ENCODE measurements around the gene SERINC5. TPM values are rescaled to one million over a fixed set of nuclear protein-coding genes. Genes with fewer than 3 reads are reported as not detected.

Gene SERINC5
- total RNA-seq, 1 experiment from 2014 or later = 128 TPM

DNA sequence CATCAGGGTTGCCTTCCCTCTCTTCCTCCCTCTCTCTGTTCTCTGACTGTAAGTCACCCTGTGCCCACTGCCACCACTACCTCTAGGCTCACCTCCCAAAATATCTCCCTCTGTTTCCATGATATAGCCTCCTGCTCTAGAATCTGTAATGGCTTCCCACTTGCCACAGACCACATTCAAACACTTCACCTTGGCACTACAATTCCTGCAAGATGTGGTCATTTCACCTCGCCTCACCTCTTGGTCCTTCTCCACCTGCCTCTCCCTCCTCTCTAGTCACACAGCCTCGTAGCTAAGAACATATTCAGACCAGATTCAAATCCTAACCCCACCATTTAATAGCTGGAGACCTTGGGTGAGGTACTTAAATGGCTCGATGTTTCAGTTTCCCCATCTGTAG lies 56.9 kb downstream of the SERINC5 start (continued):
- TF ChIP-seq SP1 (CRISPR knock-in tag; conservative IDR thresholded peaks at IDR 0.05) = no peak
- TF ChIP-seq NFE2L1 (CRISPR knock-in tag; IDR thresholded peaks at IDR 0.05) = no peak
- no peak for TF ChIP-seq SMAD3 (CRISPR knock-in tag; IDR thresholded peaks at IDR 0.05; ENCODE audit: borderline replicate concordance)
- TF ChIP-seq, protein P1, sequence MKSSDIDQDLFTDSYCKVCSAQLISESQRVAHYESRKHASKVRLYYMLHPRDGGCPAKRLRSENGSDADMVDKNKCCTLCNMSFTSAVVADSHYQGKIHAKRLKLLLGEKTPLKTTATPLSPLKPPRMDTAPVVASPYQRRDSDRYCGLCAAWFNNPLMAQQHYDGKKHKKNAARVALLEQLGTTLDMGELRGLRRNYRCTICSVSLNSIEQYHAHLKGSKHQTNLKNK (CRISPR knock-in tag; IDR thresholded peaks at IDR 0.05) = no peak
- TF ChIP-seq, protein P2, sequence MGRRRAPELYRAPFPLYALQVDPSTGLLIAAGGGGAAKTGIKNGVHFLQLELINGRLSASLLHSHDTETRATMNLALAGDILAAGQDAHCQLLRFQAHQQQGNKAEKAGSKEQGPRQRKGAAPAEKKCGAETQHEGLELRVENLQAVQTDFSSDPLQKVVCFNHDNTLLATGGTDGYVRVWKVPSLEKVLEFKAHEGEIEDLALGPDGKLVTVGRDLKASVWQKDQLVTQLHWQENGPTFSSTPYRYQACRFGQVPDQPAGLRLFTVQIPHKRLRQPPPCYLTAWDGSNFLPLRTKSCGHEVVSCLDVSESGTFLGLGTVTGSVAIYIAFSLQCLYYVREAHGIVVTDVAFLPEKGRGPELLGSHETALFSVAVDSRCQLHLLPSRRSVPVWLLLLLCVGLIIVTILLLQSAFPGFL (CRISPR knock-in tag; IDR thresholded peaks at IDR 0.05; ENCODE audit: borderline replicate concordance) = no peak
- TF ChIP-seq, protein P3, sequence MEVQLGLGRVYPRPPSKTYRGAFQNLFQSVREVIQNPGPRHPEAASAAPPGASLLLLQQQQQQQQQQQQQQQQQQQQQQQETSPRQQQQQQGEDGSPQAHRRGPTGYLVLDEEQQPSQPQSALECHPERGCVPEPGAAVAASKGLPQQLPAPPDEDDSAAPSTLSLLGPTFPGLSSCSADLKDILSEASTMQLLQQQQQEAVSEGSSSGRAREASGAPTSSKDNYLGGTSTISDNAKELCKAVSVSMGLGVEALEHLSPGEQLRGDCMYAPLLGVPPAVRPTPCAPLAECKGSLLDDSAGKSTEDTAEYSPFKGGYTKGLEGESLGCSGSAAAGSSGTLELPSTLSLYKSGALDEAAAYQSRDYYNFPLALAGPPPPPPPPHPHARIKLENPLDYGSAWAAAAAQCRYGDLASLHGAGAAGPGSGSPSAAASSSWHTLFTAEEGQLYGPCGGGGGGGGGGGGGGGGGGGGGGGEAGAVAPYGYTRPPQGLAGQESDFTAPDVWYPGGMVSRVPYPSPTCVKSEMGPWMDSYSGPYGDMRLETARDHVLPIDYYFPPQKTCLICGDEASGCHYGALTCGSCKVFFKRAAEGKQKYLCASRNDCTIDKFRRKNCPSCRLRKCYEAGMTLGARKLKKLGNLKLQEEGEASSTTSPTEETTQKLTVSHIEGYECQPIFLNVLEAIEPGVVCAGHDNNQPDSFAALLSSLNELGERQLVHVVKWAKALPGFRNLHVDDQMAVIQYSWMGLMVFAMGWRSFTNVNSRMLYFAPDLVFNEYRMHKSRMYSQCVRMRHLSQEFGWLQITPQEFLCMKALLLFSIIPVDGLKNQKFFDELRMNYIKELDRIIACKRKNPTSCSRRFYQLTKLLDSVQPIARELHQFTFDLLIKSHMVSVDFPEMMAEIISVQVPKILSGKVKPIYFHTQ (CRISPR knock-in tag; IDR thresholded peaks at IDR 0.05) = no peak
- TF ChIP-seq ZNF138 (CRISPR knock-in tag; conservative IDR thresholded peaks at IDR 0.05) = no peak
- TF ChIP-seq, protein P4, sequence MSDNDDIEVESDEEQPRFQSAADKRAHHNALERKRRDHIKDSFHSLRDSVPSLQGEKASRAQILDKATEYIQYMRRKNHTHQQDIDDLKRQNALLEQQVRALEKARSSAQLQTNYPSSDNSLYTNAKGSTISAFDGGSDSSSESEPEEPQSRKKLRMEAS (CRISPR knock-in tag; IDR thresholded peaks at IDR 0.05) = no peak
- TF ChIP-seq FOXK1 (CRISPR knock-in tag; IDR thresholded peaks at IDR 0.05) = no peak
- TF ChIP-seq ATF1 (CRISPR knock-in tag; IDR thresholded peaks at IDR 0.05) = no peak
- TF ChIP-seq CREB1 (CRISPR knock-in tag; IDR thresholded peaks at IDR 0.05) = no peak

DNA sequence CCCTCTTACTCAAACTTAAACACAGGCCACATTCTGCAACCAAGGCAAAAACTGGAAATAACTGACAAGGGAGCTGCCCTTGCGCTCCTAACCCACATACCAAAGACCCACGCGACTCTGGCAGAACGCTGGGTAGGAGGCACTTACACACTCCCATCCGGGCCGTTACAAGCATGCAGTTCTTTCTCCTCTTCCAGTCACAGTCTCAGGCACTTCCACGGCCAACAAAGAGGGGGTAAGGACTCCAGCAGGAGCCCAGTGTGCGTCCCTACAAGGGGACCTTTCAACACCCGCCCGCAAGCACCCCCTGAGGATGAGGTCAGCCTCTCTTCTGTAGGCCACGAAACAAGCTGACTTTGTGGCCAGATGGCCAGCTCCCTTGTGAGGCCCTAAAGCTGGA lies 57.4 kb downstream of the SERINC5 start:
- no peak for TF ChIP-seq NFE2L1 (CRISPR knock-in tag; IDR thresholded peaks at IDR 0.05)
- TF ChIP-seq ATF1 (CRISPR knock-in tag; IDR thresholded peaks at IDR 0.05) = no peak
- TF ChIP-seq FOXP1 (CRISPR knock-in tag; IDR thresholded peaks at IDR 0.05; ENCODE audit: borderline replicate concordance) = no peak
- TF ChIP-seq NFATC4 (CRISPR knock-in tag; IDR thresholded peaks at IDR 0.05) = no peak
- TF ChIP-seq, protein P5, sequence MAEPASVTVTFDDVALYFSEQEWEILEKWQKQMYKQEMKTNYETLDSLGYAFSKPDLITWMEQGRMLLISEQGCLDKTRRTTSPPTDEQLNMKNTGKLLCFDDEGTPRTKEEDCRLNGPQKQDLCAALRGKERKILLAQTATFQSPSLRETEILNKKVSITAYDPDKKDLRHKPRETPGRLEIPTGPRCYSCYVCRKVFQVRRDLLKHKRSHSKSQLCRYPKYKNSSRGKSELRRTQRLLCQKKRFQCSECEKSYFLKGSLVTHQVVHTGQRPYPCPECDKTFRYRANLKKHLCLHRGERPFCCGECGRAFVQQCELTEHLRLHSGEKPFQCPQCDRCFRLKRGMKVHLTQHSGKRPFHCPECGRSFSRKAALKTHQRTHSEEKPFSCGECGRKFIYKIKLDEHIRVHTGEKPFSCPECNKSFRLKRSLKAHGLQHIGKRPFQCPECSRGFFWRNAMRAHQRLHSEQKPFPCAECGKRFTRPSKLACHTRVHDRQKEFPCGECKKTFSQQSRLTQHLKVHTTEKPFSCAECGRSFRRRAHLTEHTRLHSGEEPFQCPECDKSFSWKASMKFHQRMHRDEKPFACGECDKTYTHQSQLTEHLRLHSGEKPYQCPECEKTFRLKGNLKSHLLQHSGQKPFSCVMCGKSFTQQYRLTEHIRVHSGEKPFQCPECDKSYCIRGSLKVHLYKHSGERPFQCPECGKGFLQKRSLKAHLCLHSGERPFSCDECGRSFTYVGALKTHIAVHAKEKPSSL (CRISPR knock-in tag; conservative IDR thresholded peaks at IDR 0.05) = no peak
- TF ChIP-seq OVOL2 (CRISPR knock-in tag; IDR thresholded peaks at IDR 0.05; ENCODE audit: borderline replicate concordance) = no peak
- TF ChIP-seq SP1 (CRISPR knock-in tag; conservative IDR thresholded peaks at IDR 0.05) = no peak
- TF ChIP-seq, protein P6, sequence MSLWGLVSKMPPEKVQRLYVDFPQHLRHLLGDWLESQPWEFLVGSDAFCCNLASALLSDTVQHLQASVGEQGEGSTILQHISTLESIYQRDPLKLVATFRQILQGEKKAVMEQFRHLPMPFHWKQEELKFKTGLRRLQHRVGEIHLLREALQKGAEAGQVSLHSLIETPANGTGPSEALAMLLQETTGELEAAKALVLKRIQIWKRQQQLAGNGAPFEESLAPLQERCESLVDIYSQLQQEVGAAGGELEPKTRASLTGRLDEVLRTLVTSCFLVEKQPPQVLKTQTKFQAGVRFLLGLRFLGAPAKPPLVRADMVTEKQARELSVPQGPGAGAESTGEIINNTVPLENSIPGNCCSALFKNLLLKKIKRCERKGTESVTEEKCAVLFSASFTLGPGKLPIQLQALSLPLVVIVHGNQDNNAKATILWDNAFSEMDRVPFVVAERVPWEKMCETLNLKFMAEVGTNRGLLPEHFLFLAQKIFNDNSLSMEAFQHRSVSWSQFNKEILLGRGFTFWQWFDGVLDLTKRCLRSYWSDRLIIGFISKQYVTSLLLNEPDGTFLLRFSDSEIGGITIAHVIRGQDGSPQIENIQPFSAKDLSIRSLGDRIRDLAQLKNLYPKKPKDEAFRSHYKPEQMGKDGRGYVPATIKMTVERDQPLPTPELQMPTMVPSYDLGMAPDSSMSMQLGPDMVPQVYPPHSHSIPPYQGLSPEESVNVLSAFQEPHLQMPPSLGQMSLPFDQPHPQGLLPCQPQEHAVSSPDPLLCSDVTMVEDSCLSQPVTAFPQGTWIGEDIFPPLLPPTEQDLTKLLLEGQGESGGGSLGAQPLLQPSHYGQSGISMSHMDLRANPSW (CRISPR knock-in tag; conservative IDR thresholded peaks at IDR 0.05; ENCODE audit: low read depth) = no peak
- TF ChIP-seq, protein P7, sequence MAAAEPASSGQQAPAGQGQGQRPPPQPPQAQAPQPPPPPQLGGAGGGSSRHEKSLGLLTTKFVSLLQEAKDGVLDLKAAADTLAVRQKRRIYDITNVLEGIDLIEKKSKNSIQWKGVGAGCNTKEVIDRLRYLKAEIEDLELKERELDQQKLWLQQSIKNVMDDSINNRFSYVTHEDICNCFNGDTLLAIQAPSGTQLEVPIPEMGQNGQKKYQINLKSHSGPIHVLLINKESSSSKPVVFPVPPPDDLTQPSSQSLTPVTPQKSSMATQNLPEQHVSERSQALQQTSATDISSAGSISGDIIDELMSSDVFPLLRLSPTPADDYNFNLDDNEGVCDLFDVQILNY (CRISPR knock-in tag; IDR thresholded peaks at IDR 0.05) = no peak
- TF ChIP-seq, protein P8, sequence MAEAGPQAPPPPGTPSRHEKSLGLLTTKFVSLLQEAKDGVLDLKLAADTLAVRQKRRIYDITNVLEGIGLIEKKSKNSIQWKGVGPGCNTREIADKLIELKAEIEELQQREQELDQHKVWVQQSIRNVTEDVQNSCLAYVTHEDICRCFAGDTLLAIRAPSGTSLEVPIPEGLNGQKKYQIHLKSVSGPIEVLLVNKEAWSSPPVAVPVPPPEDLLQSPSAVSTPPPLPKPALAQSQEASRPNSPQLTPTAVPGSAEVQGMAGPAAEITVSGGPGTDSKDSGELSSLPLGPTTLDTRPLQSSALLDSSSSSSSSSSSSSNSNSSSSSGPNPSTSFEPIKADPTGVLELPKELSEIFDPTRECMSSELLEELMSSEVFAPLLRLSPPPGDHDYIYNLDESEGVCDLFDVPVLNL (CRISPR knock-in tag; IDR thresholded peaks at IDR 0.05; ENCODE audit: borderline replicate concordance, low read depth) = no peak
- TF ChIP-seq GABPB1 (CRISPR knock-in tag; IDR thresholded peaks at IDR 0.05) = no peak
- POLR2A ChIA-PET = interaction anchor here (1.2 kb wide), 1 partner anchor 59 kb away, joined by 3 read pairs; no protein-coding TSS in a partner anchor
- peaks cover 53% of the 10 kb centered on the region for H3K36me3 Mint-ChIP-seq
- ATAC-seq (no peak), DNase-seq (ENCODE audit: low spot score) (no peak)
- peaks cover 41% of the 10 kb centered on the region for H3K4me1 Mint-ChIP-seq
- CTCF ChIA-PET = no interaction called here
- H3K4me3 Mint-ChIP-seq = no peak overlapping the region
- peak overlapping the region; percentile 69 for H3K27ac Mint-ChIP-seq
- H3K27me3 Mint-ChIP-seq (ENCODE audit: low read depth) = no peaks in the 10 kb centered on the region
- no peaks in the 10 kb centered on the region for H3K9me3 Mint-ChIP-seq

Data from WTC11 (cell line).